Breast epithelium (tissue), 4 donors: Measurements from ENCODE around the gene CLCN7. TPM values are rescaled to one million over a fixed set of nuclear protein-coding genes. Genes with fewer than 3 reads are reported as not detected.
"Not testable (repeated sequence)": the region's sequence is repeated elsewhere in the genome, so short reads cannot be mapped to it uniquely, and the experiment has no call there.

Experiments
- DNase-seq, 2 donors: peaks; one replicate each; pipeline ENCODE4 v3.0.0-alpha.2; 2019; ENCODE audit warnings: low spot score in 2 of 2
- H3K27ac ChIP-seq, 2 donors: fragments of 200-600 bp; sonication (generic) in 1 of 2; one replicate each; pipeline ENCODE4 v1.5.1; 2016 to 2019; ENCODE audit warnings: mild to moderate bottlenecking in 1 of 2
- H3K27me3 ChIP-seq, 2 donors: fragments of 200-600 bp; sonication (generic) in 1 of 2; one replicate each; pipeline versions ENCODE4 v1.5.1 to v1.6.0; 2017 to 2019; ENCODE audit warnings: control low read depth in 1 of 2, mild to moderate bottlenecking in 1 of 2
- H3K36me3 ChIP-seq: fragments of 200-600 bp; one replicate; pipeline ENCODE4 v1.5.1; 2019
- H3K4me1 ChIP-seq, 2 donors: fragments of 200-600 bp; sonication (generic); one replicate each; pipeline ENCODE4 v1.5.1; 2016 to 2019; ENCODE audit warnings: control low read depth in 1 of 2
- H3K4me3 ChIP-seq, 3 donors: fragments of 200-600 bp; sonication (generic); 1 replicate in 2 of 3; 2 replicates in 1 of 3; pipeline ENCODE4 v1.5.1; 2016 to 2019; ENCODE audit warnings: mild to moderate bottlenecking in 3 of 3, moderate library complexity in 2 of 3
- H3K9me3 ChIP-seq, 2 donors: fragments of 200-600 bp; sonication (generic) in 1 of 2; one replicate each; pipeline ENCODE4 v1.5.1; 2016 to 2019; ENCODE audit warnings: control low read depth in 1 of 2
- CTCF ChIP-seq, 3 donors: fragments of 450-650 bp; IDR thresholded peaks; one replicate each; pipeline ENCODE4 v1.5.1; 2016 to 2017; ENCODE audit warnings: antibody characterized with exemption in 3 of 3, mild to moderate bottlenecking in 3 of 3, moderate library complexity in 3 of 3
- POLR2A ChIP-seq: fragments of 450-650 bp; IDR thresholded peaks from one replicate; pipeline ENCODE4 v1.6.1; 2016; ENCODE audit warnings: antibody characterized with exemption, mild to moderate bottlenecking, moderate library complexity
- POLR2AphosphoS5 ChIP-seq, 3 donors: sonication (generic); formaldehyde crosslinking; IDR thresholded peaks; one replicate each; pipeline ENCODE4 v1.6.1; 2017; ENCODE audit warnings: antibody characterized with exemption in 3 of 3
- intact Hi-C: fragments of 100-400 bp; cut with DNase I; formaldehyde crosslinking; loops from one replicate; pipeline ENCODE4 v1.15.1; 2023; ENCODE audit warnings: low total_unique reads
- total RNA-seq, 3 donors: library from RNA; depleted of rRNA; stranded (reverse); fragments of >200 nt; gene quantifications; one replicate each; pipeline ENCODE4 v1.1.0, GENCODE V29; 2016

The CLCN7 gene
- total RNA-seq, 3 donors from 2014 or later: 52.2 to 72.3 (median 71.4) TPM

GRCh38 chr16:1486551-1487390 lies 11.9 kb upstream of the CLCN7 start:
- intact Hi-C loops: no loop called here
- no peaks in the 10 kb centered on the region for H3K36me3 ChIP-seq

GRCh38 chr16:1485847-1486496 lies 11.1 kb upstream of the CLCN7 start:
- Histone ChIP-seq H3K27me3 (no peaks in the 10 kb centered on the region), H3K4me3 (no peak overlapping the region), H3K9me3 (no peaks in the 10 kb centered on the region), H3K27ac (no peak overlapping the region), H3K4me1 (no peaks in the 10 kb centered on the region), H3K36me3 (no peaks in the 10 kb centered on the region)
- intact Hi-C loops: no loop called here
- DNase-seq: no peak
- TF ChIP-seq CTCF (IDR thresholded peaks at IDR 0.05) (no peak), POLR2AphosphoS5 (IDR thresholded peaks at IDR 0.05) (no peak), POLR2A (no peak)

More at GRCh38 chr16:1486551-1487390, 11.9 kb upstream of the CLCN7 start:
- H3K9me3 ChIP-seq: no peaks in the 10 kb centered on the region
- TF ChIP-seq POLR2AphosphoS5 (IDR thresholded peaks at IDR 0.05): no peak
- TF ChIP-seq POLR2A: no peak
- no peak for TF ChIP-seq CTCF (IDR thresholded peaks at IDR 0.05)
- no peaks in the 10 kb centered on the region for H3K4me1 ChIP-seq
- DNase-seq: no peak
- no peak overlapping the region for H3K27ac ChIP-seq
- no peak overlapping the region for H3K4me3 ChIP-seq
- no peaks in the 10 kb centered on the region for H3K27me3 ChIP-seq

GRCh38 chr16:1481906-1482835 lies 7.3 kb upstream of the CLCN7 start:
- intact Hi-C loops: no loop called here
- Histone ChIP-seq H3K27ac (no peak overlapping the region), H3K4me1 (no peaks in the 10 kb centered on the region), H3K4me3 (no peak overlapping the region), H3K27me3 (no peaks in the 10 kb centered on the region), H3K9me3 (no peaks in the 10 kb centered on the region), H3K36me3 (no peaks in the 10 kb centered on the region)
- TF ChIP-seq POLR2AphosphoS5 (IDR thresholded peaks at IDR 0.05): no peak
- TF ChIP-seq CTCF (IDR thresholded peaks at IDR 0.05): no peak
- TF ChIP-seq POLR2A: no peak
- DNase-seq: no peak

- DNase-seq, intact Hi-C loops: not testable (repeated sequence)
Measured at GRCh38 chr16:1478937-1479336, 4.1 kb upstream of the CLCN7 start.

GRCh38 chr16:1477033-1477432 lies 2.2 kb upstream of the CLCN7 start:
- no peak for DNase-seq
- intact Hi-C loops: no loop called here
- no peak for TF ChIP-seq POLR2AphosphoS5 (IDR thresholded peaks at IDR 0.05)
- TF ChIP-seq POLR2A: no peak
- TF ChIP-seq CTCF (IDR thresholded peaks at IDR 0.05): no peak
- Histone ChIP-seq H3K27me3 (no peaks in the 10 kb centered on the region), H3K27ac (no peak overlapping the region), H3K4me1 (no peaks in the 10 kb centered on the region), H3K9me3 (no peaks in the 10 kb centered on the region), H3K36me3 (no peaks in the 10 kb centered on the region), H3K4me3 (no peak overlapping the region)

More at GRCh38 chr16:1478937-1479336, 4.1 kb upstream of the CLCN7 start:
- not testable (repeated sequence) for H3K4me1 ChIP-seq, H3K9me3 ChIP-seq, H3K27ac ChIP-seq, H3K36me3 ChIP-seq, H3K4me3 ChIP-seq, H3K27me3 ChIP-seq
